IMR-90 (cell line): ENCODE data around the gene RSU1. TPM values are rescaled to one million over a fixed set of nuclear protein-coding genes. Genes with fewer than 3 reads are reported as not detected.

Source experiments
- ATAC-seq: fragments of 200-7000 bp; cut with Tn5 transposase; 2 replicates; pipeline ENCODE4 v1.9.1; 2020; ENCODE audit warnings: low read depth, mild to moderate bottlenecking, moderate library complexity
- BruUV-seq: library from RNA; stranded (reverse); fragments of 400-500 nt; replicated peaks from 2 replicates; lab custom pipeline; 2021; lab: Mats Ljungman, UMichigan
- CTCF ChIA-PET: fragments of 300-600 bp; formaldehyde crosslinking; extraction: SDS; loops from one replicate; lab custom pipeline; 2021; ENCODE audit warnings: antibody characterized with exemption; lab: Yijun Ruan, JAX
- POLR2A ChIA-PET: fragments of 300-600 bp; sonication (Branson Sonifier 250); formaldehyde crosslinking; loops from one replicate; lab custom pipeline; 2022; ENCODE audit warnings: antibody characterized with exemption; ENCODE audit not compliant: unreplicated experiment; lab: Charles Lee
- DNase-seq: peaks from one replicate; pipeline ENCODE4 v3.0.0; 2013
- H2AFZ ChIP-seq: replicated peaks from 2 replicates; pipeline ENCODE3; 2013; ENCODE audit warnings: low read length, mild to moderate bottlenecking; ENCODE audit not compliant: poor library complexity
- H2AK5ac ChIP-seq: 2 replicates; pipeline ENCODE4 v1.6.1; 2013; ENCODE audit warnings: low read depth, low read length, inconsistent platforms
- H2AK9ac ChIP-seq: replicated peaks from 2 replicates; pipeline ENCODE3; 2013; ENCODE audit warnings: mild to moderate bottlenecking, low read depth, low read length, moderate library complexity; ENCODE audit not compliant: poor library complexity
- H2BK120ac ChIP-seq: 2 replicates; pipeline ENCODE4 v1.6.1; 2013; ENCODE audit warnings: low read depth, low read length, inconsistent platforms
- H2BK15ac ChIP-seq: 3 replicates; pipeline ENCODE4 v1.6.1; 2013; ENCODE audit warnings: low read depth, low read length, inconsistent platforms
- H2BK20ac ChIP-seq: 2 replicates; pipeline ENCODE4 v1.6.1; 2013; ENCODE audit warnings: low read depth, mild to moderate bottlenecking, inconsistent platforms, low read length, moderate library complexity
- H2BK5ac ChIP-seq: 2 replicates; pipeline ENCODE4 v1.6.1; 2013; ENCODE audit warnings: mild to moderate bottlenecking, low read depth, low read length, inconsistent platforms; ENCODE audit not compliant: poor library complexity, severe bottlenecking
- H3K14ac ChIP-seq: replicated peaks from 2 replicates; pipeline ENCODE4 v1.6.1; 2013; ENCODE audit warnings: low read depth, low read length, inconsistent platforms
- H3K18ac ChIP-seq: 2 replicates; pipeline ENCODE4 v1.6.1; 2013; ENCODE audit warnings: low read depth, low read length, control low read depth
- H3K23ac ChIP-seq: 2 replicates; pipeline ENCODE4 v1.6.1; 2013; ENCODE audit warnings: low read depth, low read length, inconsistent platforms
- H3K27ac ChIP-seq: 2 replicates; pipeline ENCODE4 v1.5.1; 2013; ENCODE audit warnings: mild to moderate bottlenecking, control low read depth, low read length; ENCODE audit not compliant: insufficient read depth
- H3K27me3 ChIP-seq: 2 replicates; pipeline ENCODE4 v1.6.1; 2013; ENCODE audit warnings: low read length; ENCODE audit not compliant: control insufficient read depth, insufficient read depth
- H3K36me3 ChIP-seq: 2 replicates; pipeline ENCODE4 v1.6.1; 2013; ENCODE audit warnings: low read length, mixed read lengths; ENCODE audit not compliant: control insufficient read depth, insufficient read depth
- H3K4ac ChIP-seq: 2 replicates; pipeline ENCODE4 v1.6.1; 2013; ENCODE audit warnings: low read depth, low read length, inconsistent platforms
- H3K4me1 ChIP-seq: 2 replicates; pipeline ENCODE4 v1.6.1; 2013; ENCODE audit warnings: low read length, mixed read lengths; ENCODE audit not compliant: control insufficient read depth, insufficient read depth
- H3K4me2 ChIP-seq: 2 replicates; pipeline ENCODE4 v1.6.1; 2013; ENCODE audit warnings: low read depth, mild to moderate bottlenecking, control low read depth, low read length, moderate library complexity
- H3K4me3 ChIP-seq: 2 replicates; pipeline ENCODE4 v1.5.1; 2013; ENCODE audit warnings: low read depth, mild to moderate bottlenecking, control low read depth, low read length, moderate library complexity; ENCODE audit not compliant: insufficient read depth
- H3K56ac ChIP-seq: 2 replicates; pipeline ENCODE4 v1.6.1; 2013; ENCODE audit warnings: low read length, inconsistent platforms; ENCODE audit not compliant: insufficient read depth; ENCODE audit errors: extremely low read depth
- H3K79me1 ChIP-seq, 2 experiments: 2 replicates each; pipeline ENCODE4 v1.6.1; 2013; ENCODE audit warnings: low read length in 2 of 2, inconsistent platforms in 1 of 2, low read depth in 1 of 2
- H3K9ac ChIP-seq: 2 replicates; pipeline ENCODE4 v1.6.1; 2013; ENCODE audit warnings: low read depth, low read length, control low read depth
- H3K9me1 ChIP-seq: 2 replicates; pipeline ENCODE4 v1.6.1; 2013; ENCODE audit warnings: low read length, inconsistent platforms; ENCODE audit not compliant: insufficient read depth
- H3K9me3 ChIP-seq: 2 replicates; pipeline ENCODE4 v1.6.1; 2013; ENCODE audit warnings: low read length; ENCODE audit not compliant: control insufficient read depth, insufficient read depth
- H4K20me1 ChIP-seq: 2 replicates; pipeline ENCODE4 v1.6.1; 2013; ENCODE audit warnings: low read length, inconsistent platforms; ENCODE audit not compliant: insufficient read depth
- H4K5ac ChIP-seq: 2 replicates; pipeline ENCODE4 v1.6.1; 2013; ENCODE audit warnings: mild to moderate bottlenecking, low read depth, low read length, control low read depth
- H4K8ac ChIP-seq, 2 experiments: 2 replicates each; pipeline ENCODE4 v1.6.1; 2013; ENCODE audit warnings: low read depth in 2 of 2, low read length in 2 of 2, control low read depth in 1 of 2, inconsistent platforms in 1 of 2
- H4K91ac ChIP-seq: 2 replicates; pipeline ENCODE4 v1.6.1; 2013; ENCODE audit warnings: low read depth, low read length, inconsistent platforms; ENCODE audit not compliant: insufficient read depth
- CEBPB ChIP-seq: IDR thresholded peaks from 2 replicates; pipeline ENCODE4 v1.6.1; 2012; ENCODE audit warnings: low read depth, low read length, improper control_type of control experiment
- FOS ChIP-seq: fragments of 150-350 bp; IDR thresholded peaks from 2 replicates; pipeline ENCODE4 v1.6.1; 2016; ENCODE audit warnings: low read depth, low read length
- RFX5 ChIP-seq: IDR thresholded peaks from 2 replicates; pipeline ENCODE4 v1.8.0; 2012; ENCODE audit warnings: low read depth, mild to moderate bottlenecking, low read length, moderate library complexity
- SMC3 ChIP-seq: fragments of 150-350 bp; IDR thresholded peaks from 2 replicates; pipeline ENCODE4 v1.6.1; 2016; ENCODE audit warnings: low read depth, mild to moderate bottlenecking, antibody characterized with exemption, low read length, moderate library complexity
- WGBS, 2 experiments: methylation state at CpG; one replicate each; pipeline versions ENCODE4 v1.1.5 to v1.1.7; 2013; ENCODE audit warnings: missing lambda C conversion rate in 2 of 2; ENCODE audit not compliant: insufficient read length in 1 of 2; ENCODE audit errors: extremely low coverage in 2 of 2; 5-methylcytosine and 5-hydroxymethylcytosine counted together
- dilution Hi-C: fragments of 300-500 bp; cut with HindIII; formaldehyde crosslinking; loops from one replicate; pipeline ENCODE4 v1.14.3; 2018; ENCODE audit warnings: low sequenced_read_pairs; ENCODE audit not compliant: unreplicated experiment
- in situ Hi-C: fragments of 300-500 bp; cut with MboI; formaldehyde crosslinking; loops from 3 replicates; pipeline ENCODE4 v1.14.3; 2019; ENCODE audit warnings: low sequenced_read_pairs, inconsistent platforms, mixed read lengths
- intact Hi-C: fragments of 100-400 bp; cut with micrococcal nuclease; formaldehyde crosslinking; loops from 2 replicates; pipeline ENCODE4 v1.10.0; 2022
- polyA plus RNA-seq, 3 experiments: library from polyadenylated mRNA; depleted of rRNA; stranded (reverse); fragments of >200 nt; gene quantifications; 2 replicates each; pipeline ENCODE4 v1.2.3, GENCODE V29; 2012; ENCODE audit warnings: low replicate concordance in 1 of 3
- total RNA-seq: library from RNA; depleted of rRNA; stranded (reverse); fragments of >200 nt; gene quantifications from 2 replicates; pipeline ENCODE4 v1.2.3, GENCODE V29; 2012

The RSU1 gene
- total and polyA plus RNA-seq, 2 of the 4 experiments (the other 2 are of a cell fraction) = 134 to 148 TPM

GRCh38 chr10:16756561-16757221, 60.5 kb downstream of the RSU1 start:
- CTCF ChIA-PET = no interaction called here
- Histone ChIP-seq H3K23ac (no peak overlapping the region), H4K20me1 (peaks cover 16% of the 10 kb centered on the region), H3K36me3 (peaks cover 9% of the 10 kb centered on the region), H3K14ac (no peak overlapping the region), H2AK9ac (no peak overlapping the region), H3K4me1 (peaks cover 1% of the 10 kb centered on the region; the same call in 1 of the 2 replicates), H3K4me2 (no peak overlapping the region), H3K79me1 (peaks cover 19 to 44% of the 10 kb centered on the region in 2 experiments), H3K9me1 (peaks cover 4% of the 10 kb centered on the region; the same call in 1 of the 2 replicates), H2BK20ac (no peak overlapping the region), H2AK5ac (peak overlapping the region; percentile 30; the same call in 1 of the 2 replicates), H3K4me3 (no peak overlapping the region), H3K9me3 (no peaks in the 10 kb centered on the region), H2BK15ac (no peak overlapping the region), H3K56ac (no peak overlapping the region; the same call in 1 of the 2 replicates), H3K9ac (no peak overlapping the region), H4K5ac (no peak overlapping the region), H4K91ac (no peak overlapping the region), H3K27ac (no peak overlapping the region), H2AFZ (no peak overlapping the region), H3K18ac (no peak overlapping the region), H2BK120ac (no peak overlapping the region), H3K27me3 (no peaks in the 10 kb centered on the region), H4K8ac (peak overlapping the region in 1 of 2 experiments; percentile 19; a peak in 1 of 4 replicates), H2BK5ac (peak overlapping the region; percentile 75), H3K4ac (no peak overlapping the region; the same call in 1 of the 2 replicates)
- BruUV-seq = no TSS peak
- POLR2A ChIA-PET = no interaction called here
- in situ Hi-C loops = no loop called here
- DNase-seq = peak; percentile 75
- 71 to 100% methylated on average over 1 to 3 of the region's 12 CpGs for WGBS, 2 experiments
- peak; percentile 66 for ATAC-seq
- TF ChIP-seq SMC3 (no peak), FOS (peak; percentile 51), RFX5 (no peak), CEBPB (peak; percentile 80)
- dilution Hi-C loops = no loop called here
- intact Hi-C loops = no loop called here
